Measurements from ENCODE around the gene SCGB1C2.
A peak's percentile ranks its signal among the peaks of the same experiment; 100 is the strongest.

The SCGB1C2 gene

DNA sequence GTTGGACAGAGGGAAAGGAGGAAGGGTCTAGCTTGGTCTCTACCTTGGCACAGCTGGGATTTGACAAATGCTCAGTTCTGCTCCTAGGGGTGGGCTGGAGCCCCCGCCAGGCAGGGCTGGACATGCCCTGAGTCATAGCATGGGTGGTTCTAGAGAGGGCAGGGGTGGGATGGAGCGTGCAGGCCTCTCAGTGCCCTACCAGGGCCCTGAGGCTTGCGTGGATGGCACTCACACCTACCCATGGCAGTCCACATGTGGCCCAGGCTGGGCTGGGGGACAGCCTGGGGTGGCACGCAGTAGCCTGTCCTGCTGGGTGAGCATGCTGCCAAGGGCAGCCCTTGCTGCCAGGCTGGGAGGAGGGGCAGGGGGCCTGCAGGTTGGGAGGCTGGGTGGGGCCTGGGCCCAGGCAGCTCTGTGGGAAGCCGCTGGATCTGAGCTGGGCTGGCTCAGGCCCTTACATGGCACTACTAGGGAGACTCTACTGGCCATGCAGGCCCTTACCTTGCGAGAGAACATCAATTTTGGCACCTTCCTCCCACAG lies 32.8 kb downstream of the SCGB1C2 start:
- no peak for DNase-seq

DNA sequence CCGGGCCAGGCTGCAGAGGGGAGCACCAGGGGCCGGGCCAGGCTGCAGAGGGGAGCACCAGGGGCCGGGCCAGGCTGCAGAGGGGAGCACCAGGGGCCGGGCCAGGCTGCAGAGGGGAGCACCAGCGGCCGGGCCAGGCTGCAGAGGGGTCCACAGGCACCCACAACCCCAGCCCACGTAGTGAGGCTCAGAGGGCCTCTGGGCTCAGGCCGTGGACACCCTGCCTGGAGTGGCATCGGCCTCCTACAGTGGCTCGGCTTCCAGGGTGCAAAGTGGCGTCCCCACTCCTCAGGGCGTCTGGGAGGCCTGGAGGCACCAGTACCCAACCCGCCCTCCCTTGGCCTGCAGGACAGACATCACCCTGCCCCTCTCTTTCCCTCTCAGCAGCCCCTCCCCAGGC lies 34.5 kb downstream of the SCGB1C2 start:
- DNase-seq = no peak

DNA sequence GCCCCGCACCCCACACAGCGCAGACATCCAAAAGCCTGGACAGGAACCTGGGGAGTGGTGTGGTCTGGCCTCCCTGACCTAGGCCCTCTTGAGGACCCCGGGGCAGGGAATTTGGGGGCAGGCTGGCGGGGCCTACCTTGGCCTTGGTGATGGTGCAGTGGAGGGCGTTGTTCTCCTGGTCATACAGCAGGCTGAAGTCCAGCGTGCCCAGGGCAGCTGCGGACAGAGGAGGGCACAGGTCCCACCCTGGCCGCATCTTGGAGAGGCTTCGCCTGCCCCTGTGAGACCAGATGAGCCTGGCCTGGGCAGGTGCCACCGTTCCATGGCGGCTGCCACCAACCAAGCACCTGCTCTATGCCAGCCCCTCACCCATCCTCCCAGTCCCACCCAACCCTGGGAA lies 35.0 kb downstream of the SCGB1C2 start:
- DNase-seq = no peak

DNA sequence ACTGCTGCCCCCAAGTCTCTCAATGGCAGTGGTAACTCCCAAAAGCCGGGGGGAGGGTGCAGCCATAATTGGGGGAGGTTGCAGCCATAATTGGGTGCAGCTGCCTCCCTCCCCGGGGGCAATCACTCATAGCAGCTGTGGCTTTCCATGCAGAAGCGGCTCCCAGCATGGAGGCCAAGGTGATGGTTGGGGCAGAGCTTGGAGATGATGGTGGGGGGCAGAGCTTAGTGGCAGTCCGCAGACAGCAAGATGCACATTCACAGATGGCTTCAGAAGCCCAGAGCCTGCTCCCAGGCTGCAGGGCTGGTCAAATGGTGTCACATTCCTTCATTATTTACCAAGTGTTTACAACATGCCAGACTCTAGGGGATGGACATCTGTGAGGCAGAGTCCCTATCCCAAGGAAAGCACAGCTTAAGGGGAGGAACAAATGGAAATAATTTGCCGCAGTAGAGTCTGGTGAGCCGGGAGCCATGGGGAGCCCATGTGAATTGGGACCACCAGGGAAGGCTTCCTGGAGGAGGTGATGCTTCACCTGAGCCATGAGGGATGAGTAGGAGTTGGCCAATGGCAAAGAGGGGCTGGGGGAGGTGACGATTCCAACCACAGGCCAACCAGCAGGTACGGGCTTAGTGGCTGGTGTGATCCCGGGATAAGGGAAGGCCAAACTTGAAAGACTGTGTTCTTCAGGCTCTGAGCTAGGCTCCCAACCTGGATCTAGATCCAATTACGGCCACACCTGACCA lies 36.0 kb downstream of the SCGB1C2 start:
- DNase-seq = no peak

DNA sequence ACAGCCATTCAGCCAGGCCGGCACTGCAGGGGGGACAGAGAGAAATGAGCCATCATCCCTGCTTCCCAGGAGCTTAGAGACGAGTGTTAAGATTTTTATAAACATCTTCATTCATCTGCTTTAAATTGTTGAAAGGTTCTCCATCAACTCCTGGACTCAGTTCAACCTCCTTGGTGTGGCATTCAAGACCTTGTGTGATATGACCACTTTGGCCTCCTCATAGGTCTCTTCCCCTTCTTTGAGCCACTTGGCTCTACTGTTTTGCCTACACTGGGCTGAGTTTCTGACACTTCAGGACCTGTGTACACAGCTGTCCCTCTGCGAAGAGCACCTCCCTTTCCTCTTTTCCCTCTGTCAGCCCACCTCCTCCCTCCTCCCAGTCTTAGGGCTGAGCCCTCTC lies 39.8 kb downstream of the SCGB1C2 start:
- no peak for DNase-seq

DNA sequence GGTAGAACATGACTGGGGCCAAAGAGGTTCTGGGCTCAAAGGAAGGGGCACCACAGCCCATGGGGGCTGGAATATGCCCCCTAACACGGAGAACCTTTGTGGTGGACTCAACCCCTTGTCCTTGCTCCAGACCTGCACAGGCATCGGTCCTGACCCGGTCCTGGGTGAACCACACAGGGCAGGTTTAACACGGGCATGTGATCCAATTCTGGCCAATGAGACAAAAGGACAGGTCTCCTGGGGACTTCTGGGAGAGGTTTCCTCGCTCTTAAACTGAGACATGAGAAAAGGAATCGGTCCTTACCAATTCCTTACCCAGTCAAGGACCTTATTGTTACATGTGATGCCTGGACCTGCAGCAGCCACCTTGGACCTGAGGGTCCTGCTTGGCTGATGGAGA lies 40.4 kb downstream of the SCGB1C2 start:
- no peak for DNase-seq

- no peak for DNase-seq
Measured at GRCh38 chr17:178292-179065, 41.1 kb downstream of the SCGB1C2 start.

DNA sequence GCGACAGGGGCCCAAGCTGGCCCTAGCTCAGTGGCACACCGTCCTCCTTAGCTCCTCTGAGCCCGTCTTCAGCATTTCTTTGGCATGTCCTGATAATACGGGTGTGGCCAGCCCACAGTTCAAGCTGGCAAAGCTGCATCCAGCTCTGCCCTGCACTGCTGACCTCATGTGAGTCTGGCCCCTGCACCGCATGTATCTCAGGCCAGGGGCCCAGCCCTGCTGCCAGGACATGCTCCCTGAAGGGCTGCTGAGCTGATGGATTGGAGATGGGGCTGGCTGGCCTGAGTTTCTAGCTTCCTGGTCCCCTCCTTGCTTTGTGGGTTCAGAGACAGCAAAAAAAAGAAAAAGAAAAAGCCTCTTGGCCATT lies 41.7 kb downstream of the SCGB1C2 start:
- DNase-seq = no peak

DNA sequence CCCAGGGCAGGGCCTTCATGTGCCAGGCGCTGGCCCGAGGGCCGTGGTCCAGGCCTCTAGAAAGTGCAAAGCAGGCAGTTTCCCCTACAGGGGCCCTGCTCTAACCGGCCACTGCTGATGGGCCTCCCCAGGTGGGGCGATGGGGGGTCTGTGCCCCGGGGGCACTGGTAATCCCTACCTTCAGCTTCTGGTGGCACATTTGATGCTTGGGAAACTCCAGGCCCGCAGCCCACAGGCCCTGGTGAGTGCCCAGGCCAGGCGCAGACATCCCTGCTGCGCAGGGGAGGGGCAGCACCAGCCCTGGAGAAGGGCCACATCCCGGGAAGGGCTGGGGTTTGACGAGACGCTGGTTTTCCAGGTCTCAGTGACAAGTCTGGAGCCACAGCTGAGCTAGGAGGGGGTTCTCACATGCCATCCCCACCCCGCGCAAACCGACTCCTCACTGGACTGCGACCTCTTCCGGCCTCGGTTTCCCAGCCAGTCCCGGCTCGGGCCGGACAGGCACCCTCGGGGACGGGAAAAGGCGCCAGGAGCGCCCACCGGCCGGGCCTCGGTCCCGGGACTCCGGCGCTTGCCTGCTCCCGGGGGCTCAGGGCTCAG lies 42.5 kb downstream of the SCGB1C2 start:
- no peak for DNase-seq

DNA sequence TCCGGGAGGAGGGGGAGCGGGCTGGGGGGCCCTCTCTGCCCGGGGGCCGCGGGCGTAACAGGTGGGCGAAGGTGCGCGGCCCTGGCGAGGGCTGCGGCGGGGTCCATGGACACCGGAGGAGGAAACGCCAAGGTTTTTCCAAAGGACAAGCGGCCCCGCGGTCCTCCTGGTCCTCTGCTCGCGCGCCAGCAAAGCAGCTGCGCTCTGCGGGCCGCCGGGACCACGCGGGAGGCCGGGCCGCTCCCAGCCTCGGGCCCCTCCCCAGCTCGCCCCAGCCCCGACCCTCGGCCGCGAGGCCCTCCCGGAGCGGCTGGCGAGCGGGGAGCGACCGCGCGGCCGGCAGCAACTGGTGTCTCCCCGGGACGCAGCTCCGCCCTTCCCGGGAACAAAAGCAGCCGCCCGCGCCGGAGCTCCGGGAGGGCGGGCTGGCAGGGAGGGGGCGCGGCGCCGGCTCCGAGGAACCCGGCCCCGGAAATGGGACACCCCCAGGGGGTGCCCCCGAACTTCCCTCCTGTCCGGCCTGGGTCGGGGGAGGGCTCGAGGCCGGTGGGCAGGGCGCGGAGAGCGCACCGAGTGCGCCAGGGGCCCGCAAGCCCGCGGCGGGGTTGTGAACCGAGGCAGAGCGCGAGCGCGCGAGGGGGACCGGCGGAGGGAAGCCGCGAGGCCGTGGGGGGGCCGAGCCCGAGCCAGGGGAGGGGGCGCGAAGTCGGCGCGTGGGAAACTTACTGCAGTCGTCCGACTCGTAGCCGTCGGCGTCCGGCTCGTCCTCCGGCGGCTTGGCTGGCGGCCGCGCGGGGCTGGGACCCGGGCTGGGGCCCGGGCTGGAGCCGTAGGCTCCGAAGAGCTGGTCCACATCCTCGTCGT lies 43.2 kb downstream of the SCGB1C2 start:
- peak in 1 of 56 donors; percentile 29 for DNase-seq

DNA sequence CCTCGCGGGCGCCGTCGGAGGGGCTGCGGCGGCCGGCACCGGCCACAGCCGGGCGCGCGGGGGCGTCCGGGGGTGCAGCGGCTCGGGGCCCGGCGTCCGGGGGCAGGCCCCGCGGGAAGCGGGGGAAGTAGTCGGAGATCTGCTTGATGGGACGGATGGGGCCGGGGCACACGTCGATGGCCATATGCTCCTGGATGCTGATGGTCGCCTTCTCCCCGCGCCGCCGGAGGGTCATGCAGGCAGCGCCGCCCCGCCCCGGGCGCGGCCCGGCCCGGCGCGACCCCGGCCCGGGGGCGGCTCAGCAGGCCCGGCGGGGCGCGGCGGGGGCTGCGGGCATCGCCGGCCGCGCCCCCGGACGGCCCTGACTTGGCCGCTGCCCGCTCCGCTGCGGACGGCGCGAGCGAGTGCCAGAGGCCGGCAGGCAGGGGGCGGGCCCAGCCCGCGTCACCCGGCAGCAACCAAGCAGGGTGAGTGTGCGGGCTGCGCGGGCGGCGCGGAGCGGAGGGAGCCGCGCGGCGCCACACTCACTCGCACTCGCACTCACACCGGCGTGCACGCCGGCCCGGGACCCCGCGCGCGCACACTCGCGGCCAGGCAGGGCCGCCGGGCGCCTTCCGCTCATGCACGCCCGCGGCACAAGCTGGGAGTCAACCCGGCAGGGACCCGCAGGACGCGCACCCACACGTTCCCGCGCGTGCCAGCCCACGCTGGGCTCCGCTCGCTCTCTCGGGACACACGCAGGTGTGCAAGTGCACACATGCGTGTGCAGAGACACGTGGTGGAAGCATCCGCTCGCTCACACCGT lies 44.1 kb downstream of the SCGB1C2 start, which contains the start of gene DOC2B:
TSS of gene DOC2B (minus strand) at position 406 of the 805 bp plus-strand sequence. CDS start at position 235, 171 bp downstream.
- DNase-seq = peak in 10 of 56 donors; percentile 6 to 62 (median 20)

DNA sequence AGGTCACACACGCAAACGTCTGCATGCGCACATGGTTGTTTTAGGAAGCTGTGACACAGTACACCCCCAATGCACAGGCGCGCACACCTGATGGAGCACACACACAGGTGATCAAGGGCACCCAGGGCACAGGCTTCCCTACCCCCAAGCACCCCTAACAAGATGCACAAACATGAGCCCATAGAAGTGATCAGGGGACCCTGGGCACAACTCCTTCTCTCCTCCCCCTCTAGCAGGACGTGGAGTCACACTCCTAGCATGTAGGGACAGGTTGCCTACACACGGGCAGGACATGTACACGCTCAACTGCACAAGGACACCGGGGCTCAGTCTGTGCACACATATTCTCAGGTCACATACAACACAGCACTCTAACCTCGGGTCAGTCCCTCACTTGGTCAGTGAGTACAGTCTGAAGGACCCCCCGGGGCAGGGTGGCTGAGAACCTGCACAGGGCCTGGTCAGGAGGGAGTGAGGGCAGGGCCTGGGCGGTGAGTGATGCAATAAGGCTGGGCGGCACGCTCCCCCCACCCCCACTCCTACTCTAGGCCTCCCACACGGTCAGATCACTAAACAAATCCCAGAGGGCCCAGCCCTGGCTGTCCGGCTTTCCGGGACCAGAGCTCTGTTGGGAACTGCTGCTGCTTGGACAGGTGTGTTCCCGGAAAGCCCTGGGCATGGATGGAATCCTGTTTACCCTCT lies 44.8 kb downstream of the SCGB1C2 start:
- no peak for DNase-seq

- peak in 6 of 56 donors; percentile 7 to 40 (median 16) for DNase-seq
Measured at GRCh38 chr17:183021-183420, 45.7 kb downstream of the SCGB1C2 start.

GRCh38 chr17:185445-186138 lies 48.2 kb downstream of the SCGB1C2 start:
- no peak for DNase-seq

DNA sequence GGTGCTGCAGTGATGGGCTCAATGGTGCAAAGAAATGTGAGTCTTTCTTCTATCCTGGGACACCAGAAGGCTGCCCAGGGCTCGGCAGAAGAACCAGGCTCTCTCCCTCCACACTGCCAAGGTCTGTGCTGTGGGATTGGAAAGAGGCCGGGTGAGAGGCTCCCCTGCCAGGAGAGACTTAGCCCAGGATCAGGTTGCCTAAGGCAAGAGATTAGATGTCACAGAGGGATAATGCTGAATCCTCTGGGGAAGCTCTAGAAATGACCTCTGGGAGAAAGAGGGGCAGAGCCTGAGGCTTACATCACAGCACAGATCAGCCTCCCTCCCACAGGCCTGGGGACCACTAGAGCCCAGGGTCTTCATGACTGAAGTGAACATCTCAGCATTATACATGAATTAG lies 49.8 kb downstream of the SCGB1C2 start:
- DNase-seq = no peak
